ENCODE measurements around the gene DUOX1.
"Not testable (repeated sequence)": the region's sequence is repeated elsewhere in the genome, so short reads cannot be mapped to it uniquely, and the experiment has no call there.

The DUOX1 gene

DNA sequence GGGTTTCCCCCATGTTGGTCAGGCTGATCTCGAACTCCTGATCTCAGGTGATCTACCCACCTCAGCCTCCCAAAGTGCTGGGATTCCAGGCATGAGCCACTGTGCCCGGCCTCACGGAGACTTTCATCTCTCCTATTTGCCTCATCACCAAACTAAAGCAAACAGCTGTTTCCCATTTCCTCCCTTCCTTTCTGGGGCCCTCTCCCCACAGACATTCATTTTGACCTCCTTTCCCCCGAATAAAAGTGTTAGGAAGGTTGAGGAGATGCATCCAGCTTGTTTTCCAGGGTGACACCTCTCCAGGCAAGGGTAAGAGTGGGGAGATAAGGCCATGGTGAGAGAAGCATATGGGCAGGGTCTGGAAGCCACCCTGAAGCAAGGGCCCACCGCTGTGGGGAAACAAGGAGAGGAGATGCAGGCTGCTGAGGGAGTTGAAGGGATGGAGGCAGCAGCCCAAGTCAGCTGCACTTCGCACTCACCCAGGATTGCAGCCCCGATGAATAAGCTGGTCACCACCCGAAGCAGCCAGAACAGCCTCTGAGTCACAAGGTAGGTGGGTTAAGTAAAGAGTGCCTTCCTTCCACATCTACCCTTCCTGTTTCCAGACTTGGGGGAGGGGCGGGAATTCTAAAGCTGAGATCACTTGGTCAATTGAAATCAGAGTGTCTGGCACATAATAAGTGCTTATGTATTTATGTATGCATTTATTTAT is 7.9 kb upstream of the DUOX1 start:
- no peak for DNase-seq

DNA sequence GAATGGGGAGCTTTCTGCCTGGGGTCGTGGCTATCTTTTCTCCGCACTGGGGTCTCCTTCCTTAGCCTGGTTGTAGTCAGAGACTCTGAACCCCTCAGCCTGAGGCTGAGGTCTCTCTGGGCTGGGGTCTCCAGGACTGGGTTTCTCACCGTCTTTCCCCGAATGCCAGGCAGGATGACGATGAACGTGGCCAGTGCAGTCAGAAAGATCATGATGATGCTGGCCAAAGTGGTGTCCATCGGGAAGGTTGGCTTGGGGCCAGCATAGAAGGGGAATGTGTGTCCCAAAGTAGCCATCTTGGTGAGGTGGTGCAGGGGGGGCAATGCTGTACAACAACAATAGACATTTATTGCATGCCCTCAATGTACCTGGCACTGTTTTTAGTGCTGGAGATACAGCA is 7.1 kb upstream of the DUOX1 start:
- no peak for DNase-seq

DNA sequence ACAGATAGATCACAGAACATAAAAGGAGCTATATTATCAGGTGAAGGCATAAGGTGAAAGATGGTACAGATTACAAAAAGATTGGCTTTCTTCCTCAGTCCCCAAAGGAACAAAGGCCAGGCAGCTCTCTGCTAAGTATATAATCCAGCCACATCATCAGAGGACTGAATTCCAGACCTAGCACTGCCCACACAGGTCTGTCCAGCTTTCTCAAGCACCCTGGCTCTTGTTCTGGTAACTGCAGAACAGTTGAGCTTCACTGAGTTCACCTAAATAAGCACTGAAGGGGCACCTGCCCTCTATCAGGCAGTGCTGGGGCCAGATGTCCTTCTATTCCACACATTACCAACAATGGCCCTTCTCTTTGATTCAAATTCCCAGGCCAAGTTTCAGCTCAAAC is 6.4 kb upstream of the DUOX1 start:
- no peak for DNase-seq

DNA sequence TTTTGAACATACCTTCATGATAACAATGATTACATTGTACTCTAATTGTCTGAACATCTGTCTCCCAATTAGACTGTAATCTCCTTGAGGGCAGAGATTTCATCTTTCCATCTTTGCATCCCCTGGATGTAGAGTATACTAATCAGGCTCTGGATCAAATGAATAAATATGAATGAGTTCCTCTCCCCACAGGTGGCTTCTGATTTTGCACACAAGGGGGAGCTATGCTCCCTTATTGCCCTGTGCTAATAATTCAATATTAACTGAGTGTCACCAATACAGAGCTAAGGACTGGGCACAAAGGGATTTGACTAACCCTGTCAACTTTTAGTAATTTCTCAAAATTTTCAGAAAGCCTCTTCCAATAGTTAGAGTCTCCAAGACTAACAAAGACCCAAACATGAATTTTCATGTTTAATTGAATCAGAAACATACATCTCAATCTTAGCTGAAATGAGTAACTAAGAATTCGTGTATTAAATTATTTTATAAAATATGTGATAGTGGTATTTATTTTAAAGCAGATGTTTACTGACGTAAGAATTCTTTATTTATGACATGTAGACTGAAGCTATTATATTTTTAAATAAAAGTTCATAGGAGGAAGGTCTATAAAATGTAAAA is 3.1 kb upstream of the DUOX1 start:
- DNase-seq = peak; percentile 34 to 56

DNA sequence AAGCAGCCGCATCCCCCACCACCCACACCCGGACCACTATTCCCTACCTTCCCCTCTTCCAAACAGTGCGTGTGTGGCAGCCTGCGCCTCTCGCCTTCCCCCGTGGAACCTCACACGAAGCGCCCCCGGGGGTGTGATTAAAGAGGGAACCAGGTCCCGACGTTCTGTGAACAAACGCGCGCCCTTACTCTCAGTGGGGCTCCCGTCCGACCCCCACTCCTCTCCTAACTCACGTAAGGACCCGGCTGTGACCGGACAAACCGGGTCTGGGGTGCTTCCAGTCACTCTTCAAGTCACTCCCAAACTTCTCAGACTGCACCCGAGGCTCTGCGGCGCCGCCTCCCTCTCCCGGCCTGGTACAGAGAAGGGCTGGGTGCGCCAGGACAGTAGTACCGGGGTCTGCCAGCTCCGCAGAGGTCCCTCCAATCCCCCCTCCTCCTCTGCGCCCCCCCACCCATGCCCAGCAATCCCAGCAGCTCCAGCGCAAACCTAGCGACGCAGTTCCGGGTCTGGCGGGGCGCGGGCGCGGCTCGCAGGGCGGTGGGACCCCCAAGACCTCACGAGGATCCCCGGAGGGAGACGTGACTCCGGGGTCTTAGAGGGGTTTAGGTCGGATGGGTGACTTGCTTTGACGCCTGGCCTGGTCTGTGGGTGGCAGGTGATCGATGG is 689 bp upstream of the DUOX1 start:
- no peak for DNase-seq

DNA sequence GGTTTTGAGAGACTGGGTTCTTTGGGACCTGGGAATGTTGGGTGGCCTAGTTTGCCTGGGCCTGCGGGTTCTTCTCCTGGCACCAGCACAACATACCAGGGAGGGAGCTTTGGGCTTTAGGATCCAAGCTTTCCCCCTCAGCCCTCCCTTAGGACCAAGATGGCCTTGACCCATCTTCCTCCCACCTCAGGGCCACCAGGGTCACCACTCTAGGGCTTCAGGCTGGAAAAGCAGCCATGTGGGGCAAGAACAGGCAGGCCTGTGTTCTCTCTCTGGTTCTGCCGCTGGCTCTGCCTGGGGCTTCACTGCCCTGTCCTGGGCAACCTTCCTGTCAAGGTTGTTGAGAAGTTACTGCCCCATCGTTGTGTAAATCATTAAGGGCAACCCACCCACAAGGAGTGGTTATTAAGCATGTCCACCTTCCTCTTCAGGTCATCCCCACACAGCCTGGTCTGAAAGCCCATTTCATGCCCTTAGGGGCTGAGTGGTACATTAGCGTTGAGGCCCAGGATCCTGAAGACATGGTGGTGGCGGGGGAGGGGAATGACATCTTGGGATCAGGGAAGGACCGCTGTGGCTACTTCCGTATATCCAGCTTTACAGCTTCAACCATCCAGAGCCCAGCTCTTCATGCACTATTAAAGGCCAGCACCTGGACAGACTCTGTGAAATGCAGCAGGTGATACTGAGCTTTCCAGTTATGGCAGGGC is 652 bp downstream of the DUOX1 start:
- no peak for DNase-seq

DNA sequence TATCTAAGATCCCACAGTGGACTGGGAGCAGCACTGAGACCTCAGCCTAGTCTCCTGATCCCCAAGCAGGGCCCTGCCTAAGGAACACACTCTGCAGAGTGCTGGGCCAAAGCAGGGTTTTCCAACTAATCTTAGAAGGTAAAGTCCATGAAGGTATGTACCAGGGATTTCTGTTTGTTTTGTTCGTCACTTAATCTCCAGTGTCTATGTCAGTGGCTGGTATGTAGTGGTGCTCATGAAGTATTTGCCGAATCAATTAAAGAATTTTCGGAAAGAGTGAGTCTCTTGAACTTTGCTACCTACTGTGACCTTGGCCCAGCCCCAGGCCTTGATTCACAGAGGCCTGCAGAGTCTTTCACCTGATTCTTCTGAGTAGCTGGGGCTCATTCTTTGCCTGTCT is 1.7 kb downstream of the DUOX1 start:
- DNase-seq = no peak

DNA sequence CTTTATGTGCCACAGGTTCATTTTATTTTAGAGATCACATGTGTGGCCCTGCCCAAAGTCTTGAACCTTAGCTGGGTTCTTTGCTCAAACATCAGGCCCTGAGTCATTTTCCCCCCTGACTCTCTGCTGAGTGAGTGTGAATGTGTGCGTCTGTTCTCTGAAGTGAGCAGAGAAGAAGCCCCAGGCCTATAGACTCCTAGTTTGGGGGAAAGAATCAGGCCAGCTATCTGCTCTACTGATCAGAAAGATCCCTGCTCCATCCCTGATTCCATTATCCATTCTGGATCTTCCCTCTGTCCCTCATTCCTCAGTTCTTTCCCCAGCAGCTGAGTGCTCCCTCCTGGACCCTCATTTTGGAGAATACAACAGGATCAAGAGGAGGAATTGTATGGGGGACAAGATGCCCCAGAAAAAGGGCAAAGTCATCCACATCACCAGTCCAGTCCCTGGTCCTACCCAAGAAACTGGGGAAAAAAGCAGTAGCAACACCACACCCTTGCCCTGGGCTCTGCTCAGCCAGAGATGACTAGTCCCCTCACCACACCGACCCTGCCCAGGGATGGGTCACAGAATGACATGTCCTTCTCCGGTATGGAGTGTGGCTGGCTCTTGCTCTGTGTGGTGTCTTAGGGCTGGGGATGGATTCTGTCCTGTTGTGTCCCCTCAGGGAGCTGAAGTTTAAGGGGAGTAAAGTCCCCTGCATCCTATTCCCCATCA is 3.2 kb downstream of the DUOX1 start:
- no peak for DNase-seq

DNA sequence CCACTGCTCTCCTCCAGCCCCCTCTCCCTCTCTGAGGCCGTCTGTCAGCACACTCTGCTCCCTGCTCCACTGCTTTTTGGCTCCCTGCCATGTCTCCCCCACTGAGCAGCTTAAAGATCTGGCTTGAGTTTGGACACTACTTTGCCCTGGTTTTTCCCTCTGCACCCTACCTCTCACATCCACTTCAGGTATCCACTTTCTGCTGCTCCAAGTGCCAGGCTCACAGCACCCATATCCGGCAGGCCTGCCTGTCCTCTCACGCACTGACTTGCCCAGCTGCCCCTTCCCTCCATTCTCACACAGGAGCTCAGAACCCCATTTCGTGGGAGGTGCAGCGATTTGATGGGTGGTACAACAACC is 3.7 kb downstream of the DUOX1 start:
- no peak for DNase-seq

DNA sequence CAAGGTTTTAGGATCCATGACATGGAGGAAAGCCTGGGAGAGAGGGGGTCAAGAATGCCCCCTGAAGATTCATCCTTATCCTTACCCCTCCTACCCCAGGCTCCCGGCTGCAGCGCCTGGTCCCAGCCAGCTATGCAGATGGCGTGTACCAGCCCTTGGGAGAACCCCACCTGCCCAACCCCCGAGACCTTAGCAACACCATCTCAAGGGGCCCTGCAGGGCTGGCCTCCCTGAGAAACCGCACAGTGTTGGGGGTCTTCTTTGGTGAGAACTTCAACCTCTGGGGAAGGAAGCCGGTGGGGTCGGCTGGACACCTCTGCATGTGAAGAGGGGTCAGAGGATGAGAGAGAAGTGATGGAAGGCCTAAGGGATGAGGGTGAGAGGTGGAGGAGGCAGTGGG is 4.3 kb downstream of the DUOX1 start:
- no peak for DNase-seq

DNA sequence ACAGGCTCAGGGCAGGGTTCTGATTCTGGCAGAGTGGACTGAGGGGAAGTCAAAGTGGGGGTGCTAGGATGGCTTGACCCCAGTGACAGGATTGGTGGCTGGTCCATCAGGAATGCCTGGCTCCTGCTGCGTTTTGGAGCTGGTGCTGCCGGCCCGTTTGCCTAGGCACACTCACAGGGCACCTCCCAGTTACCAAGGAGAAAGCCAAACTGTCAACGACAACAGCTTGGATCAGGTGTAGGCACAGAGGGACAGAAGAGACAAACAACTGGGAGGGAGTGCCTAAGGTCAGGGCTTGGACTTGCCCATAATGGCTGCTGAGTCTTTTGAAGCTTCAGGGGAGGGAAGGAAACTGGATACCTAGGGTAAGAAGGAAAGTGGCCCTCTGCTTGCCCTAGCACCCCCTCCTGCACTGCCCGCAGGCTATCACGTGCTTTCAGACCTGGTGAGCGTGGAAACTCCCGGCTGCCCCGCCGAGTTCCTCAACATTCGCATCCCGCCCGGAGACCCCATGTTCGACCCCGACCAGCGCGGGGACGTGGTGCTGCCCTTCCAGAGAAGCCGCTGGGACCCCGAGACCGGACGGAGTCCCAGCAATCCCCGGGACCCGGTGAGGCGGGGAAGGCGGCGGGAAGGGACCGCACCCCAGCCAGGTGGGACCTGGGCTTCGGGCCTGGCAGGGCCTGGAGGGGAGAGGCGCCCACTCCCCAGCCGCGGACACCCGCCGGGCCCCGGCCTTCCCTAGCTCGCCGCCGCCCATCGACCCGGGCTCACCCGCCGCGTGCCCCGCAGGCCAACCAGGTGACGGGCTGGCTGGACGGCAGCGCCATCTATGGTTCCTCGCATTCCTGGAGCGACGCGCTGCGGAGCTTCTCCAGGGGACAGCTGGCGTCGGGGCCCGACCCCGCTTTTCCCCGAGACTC is 5.1 kb downstream of the DUOX1 start:
- peak in 1 of 2 donors; percentile 37 for DNase-seq

DNA sequence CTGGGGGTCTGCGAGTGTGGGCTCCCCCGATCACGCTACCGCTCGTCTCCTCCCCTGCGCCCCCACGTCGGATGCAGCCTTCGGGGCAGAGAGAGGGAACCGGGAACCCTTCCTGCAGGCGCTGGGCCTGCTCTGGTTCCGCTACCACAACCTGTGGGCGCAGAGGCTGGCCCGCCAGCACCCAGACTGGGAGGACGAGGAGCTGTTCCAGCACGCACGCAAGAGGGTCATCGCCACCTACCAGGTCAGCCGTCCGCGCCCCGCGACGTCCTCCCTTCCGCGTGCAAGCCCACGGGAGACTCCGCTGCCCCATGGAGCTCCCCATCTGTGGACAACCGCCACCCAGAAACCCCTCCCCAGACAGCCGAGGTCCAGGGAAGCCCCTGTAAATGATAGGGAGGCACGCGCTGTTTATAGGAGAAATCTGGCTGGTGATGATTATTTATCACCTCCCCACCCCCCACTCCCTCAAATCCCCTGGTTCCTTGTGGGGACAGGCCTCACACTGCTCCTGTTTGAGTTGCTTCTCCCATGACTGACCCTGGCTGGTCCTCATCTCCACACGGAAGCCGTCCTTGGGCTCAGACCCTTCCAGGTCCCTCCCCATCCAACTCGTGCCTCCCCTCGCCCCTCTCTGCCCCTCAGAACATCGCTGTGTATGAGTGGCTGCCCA is 6.0 kb downstream of the DUOX1 start:
- not testable (repeated sequence) for DNase-seq

DNA sequence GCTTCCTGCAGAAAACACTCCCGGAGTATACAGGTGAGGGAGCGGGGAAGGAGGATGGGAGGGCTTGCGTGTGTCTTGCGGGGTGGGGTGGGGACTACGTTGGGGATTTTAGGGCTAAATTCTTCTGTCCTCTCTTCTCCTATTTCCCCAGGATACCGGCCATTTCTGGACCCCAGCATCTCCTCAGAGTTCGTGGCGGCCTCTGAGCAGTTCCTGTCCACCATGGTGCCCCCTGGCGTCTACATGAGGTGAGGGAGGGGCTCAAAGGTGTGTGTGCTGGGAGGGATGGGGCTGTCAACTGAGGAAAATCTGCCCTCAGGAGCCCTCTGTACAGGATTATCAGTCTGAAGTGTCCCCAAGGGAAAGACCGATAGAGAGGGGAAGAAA is 6.6 kb downstream of the DUOX1 start:
- DNase-seq = peak in 1 of 2 donors; percentile 19

DNA sequence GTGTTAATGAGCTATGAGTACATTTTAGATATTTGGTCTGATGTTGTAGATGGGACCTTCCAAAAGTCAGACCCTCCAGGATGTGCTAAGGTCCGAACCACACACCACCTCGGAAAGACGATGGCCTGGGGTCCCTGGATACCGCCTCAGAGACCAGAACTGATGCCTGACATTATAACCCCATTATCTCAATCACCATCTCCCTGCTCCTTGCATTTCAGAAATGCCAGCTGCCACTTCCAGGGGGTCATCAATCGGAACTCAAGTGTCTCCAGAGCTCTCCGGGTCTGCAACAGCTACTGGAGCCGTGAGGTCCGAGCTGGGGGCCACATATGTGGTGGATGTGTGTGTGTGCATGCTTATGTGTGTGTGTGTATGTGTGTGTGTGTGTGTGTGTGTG is 7.9 kb downstream of the DUOX1 start:
- no peak for DNase-seq

DNA sequence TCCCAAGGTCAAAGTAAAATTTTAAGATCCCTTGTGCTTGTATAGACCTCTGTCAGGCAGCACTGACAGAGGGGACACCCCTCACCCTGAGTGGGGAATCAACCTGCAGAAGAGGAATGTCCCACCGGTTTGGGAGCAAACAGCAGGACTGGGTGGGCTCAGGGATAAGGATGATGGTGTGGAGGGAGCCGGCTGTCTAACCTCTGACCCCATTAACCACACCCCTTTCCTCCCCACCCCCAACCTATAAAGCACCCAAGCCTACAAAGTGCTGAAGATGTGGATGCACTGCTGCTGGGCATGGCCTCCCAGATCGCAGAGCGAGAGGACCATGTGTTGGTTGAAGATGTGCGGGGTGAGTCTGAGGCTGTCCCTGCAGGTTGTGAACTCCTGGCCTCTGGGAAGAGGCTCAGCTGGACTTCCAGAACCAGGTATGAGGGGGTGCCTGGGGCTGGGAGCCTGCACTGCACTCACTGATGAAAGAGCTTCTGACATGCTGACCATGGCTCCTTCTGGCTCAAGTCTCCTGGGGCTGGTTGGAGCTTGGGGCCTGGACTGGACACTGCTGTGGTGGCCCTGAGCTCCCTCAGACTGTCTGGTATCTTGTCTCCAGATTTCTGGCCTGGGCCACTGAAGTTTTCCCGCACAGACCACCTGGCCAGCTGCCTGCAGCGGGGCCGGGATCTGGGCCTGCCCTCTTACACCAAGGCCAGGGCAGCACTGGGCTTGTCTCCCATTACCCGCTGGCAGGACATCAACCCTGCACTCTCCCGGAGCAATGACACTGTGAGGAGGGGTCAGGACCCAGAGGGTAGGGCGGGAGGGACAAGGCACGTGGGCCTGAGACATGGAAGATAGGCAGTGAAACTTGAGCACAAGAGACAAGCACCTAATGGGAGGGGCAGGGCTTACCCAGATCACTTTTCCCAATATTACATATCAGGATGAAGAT is 9.3 kb downstream of the DUOX1 start:
- no peak for DNase-seq

DNA sequence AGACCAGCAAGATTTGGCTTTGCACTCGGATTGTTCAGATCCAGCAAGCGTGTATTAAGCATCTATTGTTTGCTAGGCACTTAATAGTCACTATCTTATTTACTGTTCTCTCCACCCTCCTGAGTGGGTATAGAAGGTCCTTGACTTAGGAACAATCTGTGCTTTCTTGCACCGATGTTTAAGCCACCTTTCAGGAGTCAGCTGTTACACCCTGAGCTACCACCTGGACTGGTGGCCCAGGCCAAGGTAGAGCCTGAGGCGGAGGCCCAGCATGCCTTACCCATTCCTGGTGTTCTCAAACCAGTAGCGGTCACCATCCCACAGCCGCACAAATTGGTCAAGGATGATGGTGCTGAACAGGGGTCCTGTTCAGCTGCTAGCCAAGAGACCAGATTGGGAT is 10.0 kb downstream of the DUOX1 start:
- no peak for DNase-seq

DNA sequence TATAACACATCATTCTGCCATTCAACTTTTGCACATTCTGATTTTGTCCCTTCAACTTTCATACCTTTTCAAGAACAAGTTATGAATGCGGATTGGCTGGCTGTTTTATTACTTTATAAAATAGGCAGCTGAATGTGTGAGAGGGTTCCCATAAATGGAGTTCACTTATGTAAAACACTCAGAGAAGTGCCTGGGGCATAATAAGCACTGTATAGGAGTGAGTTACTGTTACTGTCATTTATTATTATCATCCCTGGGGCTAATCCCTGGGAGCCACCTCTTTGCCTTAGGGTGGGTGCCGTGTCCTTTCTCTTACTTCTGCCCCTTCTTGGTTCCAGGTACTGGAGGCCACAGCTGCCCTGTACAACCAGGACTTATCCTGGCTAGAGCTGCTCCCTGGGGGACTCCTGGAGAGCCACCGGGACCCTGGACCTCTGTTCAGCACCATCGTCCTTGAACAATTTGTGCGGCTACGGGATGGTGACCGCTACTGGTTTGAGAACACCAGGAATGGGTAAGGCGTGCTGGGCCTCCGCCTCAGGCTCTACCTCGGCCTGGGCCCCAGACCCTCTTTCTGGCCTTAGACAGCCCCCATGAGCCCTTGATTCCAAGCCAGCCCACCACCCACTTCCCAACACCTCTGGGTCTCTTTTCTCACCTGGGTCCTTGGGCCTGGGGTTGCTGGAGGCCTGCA is 10.9 kb downstream of the DUOX1 start:
- no peak for DNase-seq

DNA sequence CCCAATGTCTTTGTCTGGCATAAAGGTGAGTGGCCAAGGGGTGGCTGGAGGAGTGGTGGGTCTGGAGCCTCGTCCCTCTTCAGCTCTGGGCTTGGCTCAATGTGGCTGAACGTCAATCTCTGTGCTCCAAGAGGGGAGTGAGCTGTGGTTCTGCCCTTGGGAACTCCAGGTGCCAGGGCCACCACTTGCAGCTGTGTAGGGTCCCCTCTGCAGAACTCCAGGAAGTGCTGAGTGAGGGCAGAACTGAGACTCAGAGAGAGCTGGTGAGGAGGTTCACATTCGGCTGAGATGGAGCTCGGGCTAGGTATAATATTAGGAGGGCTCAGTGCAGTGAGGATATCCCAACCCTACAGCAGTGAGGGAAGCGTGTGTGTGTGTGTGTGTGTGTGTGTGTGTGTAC is 11.6 kb downstream of the DUOX1 start:
- DNase-seq = no peak

DNA sequence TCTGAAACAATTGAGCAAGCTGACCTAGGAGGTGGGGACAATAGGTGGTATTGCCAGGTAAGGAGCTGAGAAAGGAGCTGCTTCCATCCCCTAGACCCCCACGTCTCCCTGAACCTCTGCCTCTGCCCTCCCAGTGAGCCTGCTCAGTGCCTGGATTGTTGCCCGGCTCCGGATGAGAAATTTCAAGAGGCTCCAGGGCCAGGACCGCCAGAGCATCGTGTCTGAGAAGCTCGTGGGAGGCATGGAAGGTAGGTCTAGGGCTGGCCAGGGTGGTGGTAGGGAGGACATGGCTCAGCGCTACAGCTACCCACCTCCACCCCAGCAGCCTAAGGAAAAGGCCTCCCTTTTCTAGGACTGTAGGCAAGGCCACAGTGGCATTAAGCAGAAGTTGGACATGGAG is 13.3 kb downstream of the DUOX1 start:
- no peak for DNase-seq

DNA sequence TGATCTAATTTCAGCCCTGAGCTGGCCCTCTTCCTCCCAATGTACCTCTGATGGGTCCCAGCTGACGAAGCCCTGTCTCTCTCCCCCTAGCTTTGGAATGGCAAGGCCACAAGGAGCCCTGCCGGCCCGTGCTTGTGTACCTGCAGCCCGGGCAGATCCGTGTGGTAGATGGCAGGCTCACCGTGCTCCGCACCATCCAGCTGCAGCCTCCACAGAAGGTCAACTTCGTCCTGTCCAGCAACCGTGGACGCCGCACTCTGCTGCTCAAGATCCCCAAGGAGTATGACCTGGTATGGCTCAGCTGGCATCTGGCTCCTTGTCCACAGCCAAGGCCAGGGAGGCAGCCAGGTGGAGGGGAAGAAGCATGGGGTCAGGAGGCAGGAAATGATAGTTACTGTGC is 14.2 kb downstream of the DUOX1 start:
- no peak for DNase-seq
